Gastroesophageal sphincter (tissue), 3 donors: ENCODE data around the gene MYOZ3.

ENCODE experiments used
- EP300 ChIP-seq: sonication (generic); formaldehyde crosslinking; IDR thresholded peaks from one replicate; pipeline ENCODE4 v1.6.1; 2017; ENCODE audit warnings: antibody characterized with exemption, mild to moderate bottlenecking
- POLR2AphosphoS5 ChIP-seq: sonication (generic); formaldehyde crosslinking; IDR thresholded peaks from one replicate; pipeline ENCODE4 v1.6.1; 2017; ENCODE audit warnings: antibody characterized with exemption
- TF ChIP-seq, protein P1 (sequence below), 4 experiments: fragments of 200-600 bp in 2 of 4; fragments of 450-650 bp in 2 of 4; sonication (generic) in 1 of 4; IDR thresholded peaks; one replicate each; pipeline ENCODE4 v1.5.1; 2017 to 2019; ENCODE audit warnings: antibody characterized with exemption in 4 of 4, mild to moderate bottlenecking in 2 of 4, moderate library complexity in 2 of 4

GRCh38 chr5:150615141-150615699 is 45.8 kb upstream of the MYOZ3 start:
- TF ChIP-seq, protein P1, sequence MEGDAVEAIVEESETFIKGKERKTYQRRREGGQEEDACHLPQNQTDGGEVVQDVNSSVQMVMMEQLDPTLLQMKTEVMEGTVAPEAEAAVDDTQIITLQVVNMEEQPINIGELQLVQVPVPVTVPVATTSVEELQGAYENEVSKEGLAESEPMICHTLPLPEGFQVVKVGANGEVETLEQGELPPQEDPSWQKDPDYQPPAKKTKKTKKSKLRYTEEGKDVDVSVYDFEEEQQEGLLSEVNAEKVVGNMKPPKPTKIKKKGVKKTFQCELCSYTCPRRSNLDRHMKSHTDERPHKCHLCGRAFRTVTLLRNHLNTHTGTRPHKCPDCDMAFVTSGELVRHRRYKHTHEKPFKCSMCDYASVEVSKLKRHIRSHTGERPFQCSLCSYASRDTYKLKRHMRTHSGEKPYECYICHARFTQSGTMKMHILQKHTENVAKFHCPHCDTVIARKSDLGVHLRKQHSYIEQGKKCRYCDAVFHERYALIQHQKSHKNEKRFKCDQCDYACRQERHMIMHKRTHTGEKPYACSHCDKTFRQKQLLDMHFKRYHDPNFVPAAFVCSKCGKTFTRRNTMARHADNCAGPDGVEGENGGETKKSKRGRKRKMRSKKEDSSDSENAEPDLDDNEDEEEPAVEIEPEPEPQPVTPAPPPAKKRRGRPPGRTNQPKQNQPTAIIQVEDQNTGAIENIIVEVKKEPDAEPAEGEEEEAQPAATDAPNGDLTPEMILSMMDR (IDR thresholded peaks at IDR 0.05), result no peak
- no peak for TF ChIP-seq EP300
- peak; percentile 88 for TF ChIP-seq POLR2AphosphoS5
